ENCODE measurements around the gene MCU.

DNA sequence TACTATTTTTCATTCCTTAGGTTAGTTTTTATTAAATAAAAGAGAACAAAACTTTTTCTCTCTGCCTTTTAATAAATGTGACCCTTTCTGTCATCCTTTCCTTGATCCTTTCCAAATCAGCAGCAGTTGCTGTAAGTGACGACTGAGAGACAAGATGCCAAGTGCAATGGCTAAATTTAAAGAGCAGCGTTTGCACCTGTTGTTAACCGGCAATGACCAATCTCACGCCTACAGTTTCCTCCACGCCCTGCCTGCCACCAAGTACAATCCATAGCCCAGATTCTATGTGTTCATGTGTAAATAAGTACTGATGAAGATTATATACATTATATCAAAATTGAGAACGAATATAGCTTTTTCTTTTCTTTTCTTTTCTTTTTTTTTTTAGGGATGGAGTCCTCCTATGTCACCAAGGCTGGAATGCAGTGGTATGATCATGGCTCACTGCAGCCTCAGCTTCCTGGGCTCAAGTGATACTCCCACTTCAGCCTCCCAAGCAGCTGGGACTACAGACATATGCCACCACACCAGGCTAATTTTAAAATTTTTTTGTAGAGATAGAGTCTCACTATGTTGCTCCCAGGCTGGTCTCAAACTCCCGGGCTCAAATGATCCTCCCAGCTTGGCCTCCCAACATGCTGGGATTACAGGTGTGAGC, 6.5 kb upstream of the MCU start:
- TF ChIP-seq, protein P1, sequence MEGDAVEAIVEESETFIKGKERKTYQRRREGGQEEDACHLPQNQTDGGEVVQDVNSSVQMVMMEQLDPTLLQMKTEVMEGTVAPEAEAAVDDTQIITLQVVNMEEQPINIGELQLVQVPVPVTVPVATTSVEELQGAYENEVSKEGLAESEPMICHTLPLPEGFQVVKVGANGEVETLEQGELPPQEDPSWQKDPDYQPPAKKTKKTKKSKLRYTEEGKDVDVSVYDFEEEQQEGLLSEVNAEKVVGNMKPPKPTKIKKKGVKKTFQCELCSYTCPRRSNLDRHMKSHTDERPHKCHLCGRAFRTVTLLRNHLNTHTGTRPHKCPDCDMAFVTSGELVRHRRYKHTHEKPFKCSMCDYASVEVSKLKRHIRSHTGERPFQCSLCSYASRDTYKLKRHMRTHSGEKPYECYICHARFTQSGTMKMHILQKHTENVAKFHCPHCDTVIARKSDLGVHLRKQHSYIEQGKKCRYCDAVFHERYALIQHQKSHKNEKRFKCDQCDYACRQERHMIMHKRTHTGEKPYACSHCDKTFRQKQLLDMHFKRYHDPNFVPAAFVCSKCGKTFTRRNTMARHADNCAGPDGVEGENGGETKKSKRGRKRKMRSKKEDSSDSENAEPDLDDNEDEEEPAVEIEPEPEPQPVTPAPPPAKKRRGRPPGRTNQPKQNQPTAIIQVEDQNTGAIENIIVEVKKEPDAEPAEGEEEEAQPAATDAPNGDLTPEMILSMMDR (conservative IDR thresholded peaks at IDR 0.05; ENCODE audit: low read length) = no peak
- no peak for TF ChIP-seq EZH2phosphoT487 (IDR thresholded peaks at IDR 0.05; ENCODE audit: borderline replicate concordance, low read depth, low read length)
